Measurements from ENCODE around the gene SKIDA1. TPM values are rescaled to one million over a fixed set of nuclear protein-coding genes. Genes with fewer than 3 reads are reported as not detected.

SKIDA1 gene
- total and polyA plus RNA-seq, 2 of the 4 experiments (the other 2 are of a cell fraction) = 0.36 to 0.72 TPM

DNA sequence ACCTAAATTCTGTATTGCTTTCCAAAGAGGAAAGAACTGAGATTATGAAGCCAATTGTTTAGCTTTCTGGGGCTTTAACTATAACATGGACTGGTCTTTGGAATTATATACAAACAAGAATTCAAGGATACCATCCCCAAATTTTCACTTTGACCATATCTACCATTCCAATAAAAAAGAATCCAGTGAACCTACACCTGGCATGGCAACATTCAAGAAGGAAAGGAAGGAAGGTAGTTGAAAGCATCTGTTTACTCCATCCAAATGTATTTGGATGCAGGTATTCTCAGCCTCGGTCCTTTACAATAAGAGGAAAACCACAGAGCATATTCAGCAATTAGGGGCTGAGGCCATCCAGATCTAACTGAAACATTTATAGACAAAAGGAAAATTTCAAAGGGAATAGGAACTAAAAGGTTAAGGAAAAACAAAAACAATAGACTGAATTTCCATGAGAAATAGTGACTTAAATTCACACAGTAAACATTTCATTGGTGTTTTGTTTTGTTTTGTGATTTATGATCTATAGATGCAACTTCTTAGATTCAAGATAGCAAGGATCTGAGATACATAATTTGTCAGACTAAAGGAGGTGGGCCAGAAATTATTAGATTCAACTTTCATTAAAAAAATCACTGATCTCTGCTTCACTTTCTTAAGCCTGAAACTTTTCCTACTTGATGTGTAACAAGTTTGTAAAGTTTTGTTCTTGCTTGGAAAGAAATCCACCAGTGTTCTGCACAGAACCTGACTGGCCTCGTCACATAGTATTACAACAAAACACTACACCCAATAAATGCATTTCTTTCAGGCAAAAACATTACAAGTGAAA lies 12.7 kb downstream of the SKIDA1 start (continued):
- TF ChIP-seq, protein P1, sequence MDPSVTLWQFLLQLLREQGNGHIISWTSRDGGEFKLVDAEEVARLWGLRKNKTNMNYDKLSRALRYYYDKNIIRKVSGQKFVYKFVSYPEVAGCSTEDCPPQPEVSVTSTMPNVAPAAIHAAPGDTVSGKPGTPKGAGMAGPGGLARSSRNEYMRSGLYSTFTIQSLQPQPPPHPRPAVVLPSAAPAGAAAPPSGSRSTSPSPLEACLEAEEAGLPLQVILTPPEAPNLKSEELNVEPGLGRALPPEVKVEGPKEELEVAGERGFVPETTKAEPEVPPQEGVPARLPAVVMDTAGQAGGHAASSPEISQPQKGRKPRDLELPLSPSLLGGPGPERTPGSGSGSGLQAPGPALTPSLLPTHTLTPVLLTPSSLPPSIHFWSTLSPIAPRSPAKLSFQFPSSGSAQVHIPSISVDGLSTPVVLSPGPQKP (IDR thresholded peaks at IDR 0.05; ENCODE audit: borderline replicate concordance, low read depth, low read length) = no peak
- TF ChIP-seq CHD1 (IDR thresholded peaks at IDR 0.05; ENCODE audit: low read depth, low read length) = no peak

DNA sequence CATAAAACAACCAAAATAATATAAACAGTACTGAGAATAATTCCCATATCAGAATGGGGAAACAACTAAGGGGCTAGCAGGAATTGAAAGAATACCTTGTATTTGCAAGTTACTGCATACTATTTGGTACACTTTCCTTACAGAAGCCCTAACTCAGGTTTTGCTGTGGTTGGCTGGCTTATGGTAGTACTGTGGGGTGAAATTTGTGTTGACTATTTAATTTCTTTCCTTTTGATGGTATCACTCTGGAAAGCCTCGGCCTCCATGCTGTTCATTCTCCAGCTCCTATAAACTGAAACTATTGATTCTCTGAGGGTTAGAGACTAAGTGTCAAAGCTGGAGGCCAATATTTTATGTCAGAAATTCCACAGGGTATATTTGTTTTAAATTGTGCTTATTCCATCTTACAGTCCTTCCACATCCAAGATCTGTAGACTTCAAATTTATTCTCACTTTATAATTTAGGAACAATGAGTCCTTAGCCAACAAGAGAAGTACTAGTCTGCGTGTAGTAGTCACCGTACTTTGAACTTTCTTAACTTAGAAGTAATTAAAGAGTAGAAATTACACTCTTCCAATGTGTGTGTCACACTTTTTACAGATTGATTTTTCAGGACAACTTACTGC lies 13.4 kb downstream of the SKIDA1 start:
- H3K4me1 ChIP-seq (ENCODE audit: control insufficient read depth, insufficient read depth, low read length) = peaks cover 7% of the 10 kb centered on the region; the same call in 1 of the 2 replicates
- ATAC-seq (ENCODE audit: low read depth) = no peak
- H3K4ac ChIP-seq (ENCODE audit: low read depth, low read length) = no peak overlapping the region
- no peaks in the 10 kb centered on the region for H3K79me1 ChIP-seq (ENCODE audit: low read depth in 1 of 2, low read length in 2 of 2)
- no peak overlapping the region for H3K56ac ChIP-seq (ENCODE audit: extremely low read depth, insufficient read depth, low read length)
- no peak overlapping the region for H3K18ac ChIP-seq (ENCODE audit: low read depth, low read length)
- no peaks in the 10 kb centered on the region for H3K36me3 ChIP-seq (ENCODE audit: control insufficient read depth, insufficient read depth, low read length)
- CTCF ChIA-PET = no interaction called here
- H3K4me3 ChIP-seq (ENCODE audit: insufficient read depth, low read depth, low read length) = no peak overlapping the region
- dilution Hi-C loops (cut with HindIII; ENCODE audit: low sequenced_read_pairs, unreplicated experiment) (no loop called here), intact Hi-C loops (cut with micrococcal nuclease) (loop anchor here (5.0 kb wide), 1 partner anchor 815 kb away; no protein-coding TSS in a partner anchor), in situ Hi-C loops (cut with MboI; ENCODE audit: low sequenced_read_pairs) (loop anchor here (25.0 kb wide), 3 partner anchors 800 to 1100 kb away; partner anchors contain the start of genes BMI1 and COMMD3)
- no peak overlapping the region for H2BK120ac ChIP-seq (ENCODE audit: low read depth, low read length)
- H3K9ac ChIP-seq (ENCODE audit: low read depth, low read length) = no peak overlapping the region
- POLR2A ChIA-PET (ENCODE audit: unreplicated experiment) = no interaction called here
- WGBS, 2 experiments (ENCODE audit: extremely low coverage in 2 of 2, insufficient read length in 1 of 2) = no CpG with 5 or more reads among the region's 3 CpGs
- no peak overlapping the region for H2AK9ac ChIP-seq (replicated peaks; ENCODE audit: low read depth, low read length, poor library complexity)
- H3K9me3 ChIP-seq (ENCODE audit: control insufficient read depth, insufficient read depth, low read length) = no peaks in the 10 kb centered on the region
- no peaks in the 10 kb centered on the region for H3K27me3 ChIP-seq (ENCODE audit: control insufficient read depth, insufficient read depth, low read length)
- no peak overlapping the region for H3K27ac ChIP-seq (ENCODE audit: insufficient read depth, low read length)
- no peak overlapping the region for H3K23ac ChIP-seq (ENCODE audit: low read depth, low read length)
- no peak overlapping the region for H2BK5ac ChIP-seq (ENCODE audit: low read depth, low read length, poor library complexity, severe bottlenecking)
- H4K91ac ChIP-seq (ENCODE audit: insufficient read depth, low read depth, low read length) = no peak overlapping the region
- no peak overlapping the region for H2AK5ac ChIP-seq (ENCODE audit: low read depth, low read length)
- no peak overlapping the region for H4K8ac ChIP-seq (ENCODE audit: low read depth in 2 of 2, low read length in 2 of 2)
- H3K14ac ChIP-seq (replicated peaks; ENCODE audit: low read depth, low read length) = no peak overlapping the region
- H2AFZ ChIP-seq (replicated peaks; ENCODE audit: low read length, poor library complexity) = no peak overlapping the region
- no peak overlapping the region for H2BK20ac ChIP-seq (ENCODE audit: low read depth, low read length)
- H2BK15ac ChIP-seq (ENCODE audit: low read depth, low read length) = no peak overlapping the region
- H3K9me1 ChIP-seq (ENCODE audit: insufficient read depth, low read length) = no peaks in the 10 kb centered on the region
- no TSS peak for BruUV-seq (replicated peaks)
- DNase-seq = no peak
- H3K4me2 ChIP-seq (ENCODE audit: low read depth, low read length) = no peak overlapping the region
- H4K20me1 ChIP-seq (ENCODE audit: insufficient read depth, low read length) = no peaks in the 10 kb centered on the region
- H4K5ac ChIP-seq (ENCODE audit: low read depth, low read length) = no peak overlapping the region
- TF ChIP-seq MAFK (IDR thresholded peaks at IDR 0.05; ENCODE audit: low read depth, low read length) (no peak), SMC3 (IDR thresholded peaks at IDR 0.05; ENCODE audit: low read depth, low read length) (no peak), POLR2A (IDR thresholded peaks at IDR 0.05; ENCODE audit: low read depth, low read length) (no peak), MXI1 (IDR thresholded peaks at IDR 0.05; ENCODE audit: borderline replicate concordance, low read depth, low read length) (no peak), NFE2L2 (IDR thresholded peaks at IDR 0.05; ENCODE audit: low read depth, low read length) (no peak), CEBPB (IDR thresholded peaks at IDR 0.05; ENCODE audit: low read depth, low read length) (no peak), FOS (IDR thresholded peaks at IDR 0.05; ENCODE audit: low read depth, low read length) (no peak), RCOR1 (IDR thresholded peaks at IDR 0.05; ENCODE audit: insufficient replicate concordance, low read length) (no peak), RAD21 (IDR thresholded peaks at IDR 0.05; ENCODE audit: low read length) (no peak), RFX5 (IDR thresholded peaks at IDR 0.05; ENCODE audit: low read depth, low read length) (no peak)
- TF ChIP-seq, protein P2, sequence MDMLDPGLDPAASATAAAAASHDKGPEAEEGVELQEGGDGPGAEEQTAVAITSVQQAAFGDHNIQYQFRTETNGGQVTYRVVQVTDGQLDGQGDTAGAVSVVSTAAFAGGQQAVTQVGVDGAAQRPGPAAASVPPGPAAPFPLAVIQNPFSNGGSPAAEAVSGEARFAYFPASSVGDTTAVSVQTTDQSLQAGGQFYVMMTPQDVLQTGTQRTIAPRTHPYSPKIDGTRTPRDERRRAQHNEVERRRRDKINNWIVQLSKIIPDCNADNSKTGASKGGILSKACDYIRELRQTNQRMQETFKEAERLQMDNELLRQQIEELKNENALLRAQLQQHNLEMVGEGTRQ (IDR thresholded peaks at IDR 0.05; ENCODE audit: low read depth, low read length) = no peak
- TF ChIP-seq, protein P1 (IDR thresholded peaks at IDR 0.05; ENCODE audit: borderline replicate concordance, low read depth, low read length) = no peak
